NCI-H1436 treated with DMSO at 0.1 percent for 48 hours (cell line): ENCODE results near the gene SLC17A9.

Source experiments
- DNase-seq: peaks from one replicate; lab custom pipeline; 2025; lab: John Stamatoyannopoulos, UW

SLC17A9 gene

GRCh38 chr20:63017826-63018411 lies 65.4 kb downstream of the SLC17A9 start:
- no peak for DNase-seq
